ENCODE data around the gene ETFB. TPM values are rescaled to one million over a fixed set of nuclear protein-coding genes. Genes with fewer than 3 reads are reported as not detected.

ETFB gene
- total and polyA plus RNA-seq, 4 donors, result 129 to 713 (median 467) TPM

GRCh38 chr19:51351266-51351990, 14.8 kb downstream of the ETFB start:
- Histone ChIP-seq H3K27me3 (ENCODE audit: control insufficient read depth in 4 of 4, insufficient read depth in 4 of 4, low read length in 3 of 4) (no peaks in the 10 kb centered on the region), H3K27ac (ENCODE audit: low read depth in 1 of 2, low read length in 2 of 2) (peak overlapping the region; percentile 62 to 63), H3K9me3 (ENCODE audit: control insufficient read depth in 4 of 4, low read length in 3 of 4) (no peaks in the 10 kb centered on the region), H3K9ac (ENCODE audit: low read depth in 1 of 2, low read length in 2 of 2) (no peak overlapping the region), H3K4me1 (ENCODE audit: control insufficient read depth in 4 of 4, insufficient read depth in 4 of 4, low read length in 3 of 4) (peaks cover 9 to 45% (median 23%) of the 10 kb centered on the region in 4 donors), H3K36me3 (ENCODE audit: control insufficient read depth in 4 of 4, insufficient read depth in 3 of 4, low read depth in 1 of 4, low read length in 3 of 4) (peaks cover 8 to 29% (median 23%) of the 10 kb centered on the region in 4 donors), H3K4me3 (ENCODE audit: low read depth in 1 of 3, low read length in 3 of 3) (no peak overlapping the region)
- WGBS, result 97% methylated on average over 11 of the region's 11 CpGs
- TF ChIP-seq, protein P1, sequence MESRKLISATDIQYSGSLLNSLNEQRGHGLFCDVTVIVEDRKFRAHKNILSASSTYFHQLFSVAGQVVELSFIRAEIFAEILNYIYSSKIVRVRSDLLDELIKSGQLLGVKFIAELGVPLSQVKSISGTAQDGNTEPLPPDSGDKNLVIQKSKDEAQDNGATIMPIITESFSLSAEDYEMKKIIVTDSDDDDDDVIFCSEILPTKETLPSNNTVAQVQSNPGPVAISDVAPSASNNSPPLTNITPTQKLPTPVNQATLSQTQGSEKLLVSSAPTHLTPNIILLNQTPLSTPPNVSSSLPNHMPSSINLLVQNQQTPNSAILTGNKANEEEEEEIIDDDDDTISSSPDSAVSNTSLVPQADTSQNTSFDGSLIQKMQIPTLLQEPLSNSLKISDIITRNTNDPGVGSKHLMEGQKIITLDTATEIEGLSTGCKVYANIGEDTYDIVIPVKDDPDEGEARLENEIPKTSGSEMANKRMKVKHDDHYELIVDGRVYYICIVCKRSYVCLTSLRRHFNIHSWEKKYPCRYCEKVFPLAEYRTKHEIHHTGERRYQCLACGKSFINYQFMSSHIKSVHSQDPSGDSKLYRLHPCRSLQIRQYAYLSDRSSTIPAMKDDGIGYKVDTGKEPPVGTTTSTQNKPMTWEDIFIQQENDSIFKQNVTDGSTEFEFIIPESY (IDR thresholded peaks at IDR 0.05), result no peak
- TF ChIP-seq, protein P2, sequence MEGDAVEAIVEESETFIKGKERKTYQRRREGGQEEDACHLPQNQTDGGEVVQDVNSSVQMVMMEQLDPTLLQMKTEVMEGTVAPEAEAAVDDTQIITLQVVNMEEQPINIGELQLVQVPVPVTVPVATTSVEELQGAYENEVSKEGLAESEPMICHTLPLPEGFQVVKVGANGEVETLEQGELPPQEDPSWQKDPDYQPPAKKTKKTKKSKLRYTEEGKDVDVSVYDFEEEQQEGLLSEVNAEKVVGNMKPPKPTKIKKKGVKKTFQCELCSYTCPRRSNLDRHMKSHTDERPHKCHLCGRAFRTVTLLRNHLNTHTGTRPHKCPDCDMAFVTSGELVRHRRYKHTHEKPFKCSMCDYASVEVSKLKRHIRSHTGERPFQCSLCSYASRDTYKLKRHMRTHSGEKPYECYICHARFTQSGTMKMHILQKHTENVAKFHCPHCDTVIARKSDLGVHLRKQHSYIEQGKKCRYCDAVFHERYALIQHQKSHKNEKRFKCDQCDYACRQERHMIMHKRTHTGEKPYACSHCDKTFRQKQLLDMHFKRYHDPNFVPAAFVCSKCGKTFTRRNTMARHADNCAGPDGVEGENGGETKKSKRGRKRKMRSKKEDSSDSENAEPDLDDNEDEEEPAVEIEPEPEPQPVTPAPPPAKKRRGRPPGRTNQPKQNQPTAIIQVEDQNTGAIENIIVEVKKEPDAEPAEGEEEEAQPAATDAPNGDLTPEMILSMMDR (IDR thresholded peaks at IDR 0.05; ENCODE audit: low read depth, low read length, missing input control), result no peak
- no peak for TF ChIP-seq HNF4G (IDR thresholded peaks at IDR 0.05)
- no peak for DNase-seq (ENCODE audit: low spot score)

DNA sequence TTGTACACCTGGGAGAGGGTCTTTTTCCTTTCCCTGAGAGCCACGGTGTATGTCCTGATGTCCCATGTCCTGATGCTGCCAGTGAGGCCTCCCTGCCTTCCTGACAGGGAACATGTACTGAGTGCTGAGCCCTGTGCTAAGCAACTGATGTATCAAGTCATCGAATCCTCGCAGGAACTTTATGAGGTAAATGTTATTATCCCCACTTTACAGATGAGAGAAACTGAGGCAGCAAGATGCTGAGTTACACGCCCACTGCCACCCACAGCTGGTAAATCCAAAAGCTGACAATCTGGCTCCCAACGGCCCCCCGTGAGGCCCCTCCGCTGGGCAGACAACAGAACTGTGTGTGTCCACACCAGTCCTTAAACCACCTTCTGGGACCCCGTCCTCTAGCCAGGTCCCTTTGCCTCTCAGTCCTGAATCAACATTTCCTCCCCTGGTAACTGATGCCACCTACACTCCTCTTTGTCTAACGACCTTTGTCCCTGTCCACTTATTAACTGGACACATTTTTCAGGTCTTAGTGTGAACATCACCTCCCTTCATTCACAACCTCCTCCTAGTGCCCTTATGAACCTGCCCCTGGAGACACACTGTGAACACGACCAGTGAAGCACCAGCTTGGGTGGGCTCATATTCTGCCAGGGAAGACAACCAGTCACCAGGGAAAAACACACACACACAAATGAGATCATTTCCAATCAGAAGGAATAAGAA, 18.8 kb downstream of the ETFB start:
- no peak overlapping the region for H3K9ac ChIP-seq (ENCODE audit: low read depth in 1 of 2, low read length in 2 of 2)
- no peak overlapping the region for H3K4me3 ChIP-seq (ENCODE audit: low read depth in 1 of 3, low read length in 3 of 3)
- peak overlapping the region in 1 of 2 donors; percentile 4 for H3K27ac ChIP-seq (ENCODE audit: low read depth in 1 of 2, low read length in 2 of 2)
- TF ChIP-seq HNF4G (IDR thresholded peaks at IDR 0.05) (peak; percentile 57), REST (IDR thresholded peaks at IDR 0.05) (peak; percentile 38), SP1 (IDR thresholded peaks at IDR 0.05) (peak; percentile 64), RAD21 (IDR thresholded peaks at IDR 0.05) (no peak), HNF4A (conservative IDR thresholded peaks at IDR 0.05) (peak; percentile 79 to 85), RXRA (IDR thresholded peaks at IDR 0.05) (peak; percentile 47 to 79), JUND (IDR thresholded peaks at IDR 0.05) (peak in 1 of 2 donors; percentile 55), EGR1 (IDR thresholded peaks at IDR 0.05; ENCODE audit: low read depth in 2 of 2) (no peak)
- 75% methylated on average over 10 of the region's 10 CpGs for WGBS
- no peaks in the 10 kb centered on the region for H3K27me3 ChIP-seq (ENCODE audit: control insufficient read depth in 4 of 4, insufficient read depth in 4 of 4, low read length in 3 of 4)
- H3K4me1 ChIP-seq (ENCODE audit: control insufficient read depth in 4 of 4, insufficient read depth in 4 of 4, low read length in 3 of 4), result peaks cover 2 to 29% (median 12%) of the 10 kb centered on the region in 4 donors
- no peaks in the 10 kb centered on the region for H3K9me3 ChIP-seq (ENCODE audit: control insufficient read depth in 4 of 4, low read length in 3 of 4)
- peaks cover 6 to 41% (median 28%) of the 10 kb centered on the region in 4 donors for H3K36me3 ChIP-seq (ENCODE audit: control insufficient read depth in 4 of 4, insufficient read depth in 3 of 4, low read depth in 1 of 4, low read length in 3 of 4)
- no peak for DNase-seq (ENCODE audit: low spot score)

Data from liver (tissue), 9 donors.